RCC 7860 (cell line): ENCODE results near the gene DUSP16.

Experiments
- DNase-seq: peaks from one replicate; pipeline ENCODE4 v3.0.0-alpha.2; 2015; ENCODE audit warnings: low spot score
- FAIRE-seq: peaks from 2 replicates; lab custom pipeline; 2012; peaks lifted over from hg19 to GRCh38; lab: Jason Lieb, UNC

The DUSP16 gene

DNA sequence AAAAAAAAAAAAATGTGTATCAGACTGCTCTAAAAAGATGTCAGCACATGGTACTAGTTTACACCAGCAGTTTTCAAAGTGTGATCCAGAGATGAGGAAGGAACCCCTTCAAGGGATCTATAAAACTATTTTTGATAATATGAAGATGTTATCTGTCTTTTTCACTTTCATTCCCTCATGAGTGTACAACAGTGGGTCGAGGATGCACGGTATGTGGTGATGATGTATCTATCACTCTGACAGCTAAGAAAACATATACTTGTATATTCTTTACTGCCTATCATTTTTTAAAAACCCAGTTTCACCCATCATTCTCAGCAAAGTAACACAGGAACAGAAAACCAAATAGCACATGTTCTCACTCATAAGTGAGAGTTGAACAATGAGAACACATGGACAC, 12.4 kb downstream of the DUSP16 start:
- FAIRE-seq (no peak), DNase-seq (no peak)

DNA sequence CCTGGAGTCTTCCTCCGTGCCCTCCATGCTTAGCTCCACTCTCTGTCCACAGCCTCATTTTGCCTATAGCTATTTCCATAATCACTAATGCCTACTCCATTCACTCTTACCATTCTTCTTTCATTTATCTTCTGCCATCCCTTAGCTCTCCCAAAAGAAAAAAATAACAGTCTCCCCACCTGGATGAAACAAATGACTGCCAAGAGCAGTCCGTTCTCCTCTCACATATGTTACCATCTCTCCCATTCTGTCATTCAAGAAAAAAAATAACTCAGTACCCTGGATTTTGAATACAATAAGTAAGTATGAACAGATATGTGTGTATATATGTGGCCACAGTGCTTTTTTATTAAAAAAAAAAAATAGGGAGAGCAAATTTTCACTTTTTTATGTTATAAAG, 13.2 kb downstream of the DUSP16 start:
- DNase-seq, result no peak
- FAIRE-seq, result no peak

- FAIRE-seq, result no peak
- DNase-seq, result no peak
Observed at GRCh38 chr12:12548713-12549112, 13.9 kb downstream of the DUSP16 start.

DNA sequence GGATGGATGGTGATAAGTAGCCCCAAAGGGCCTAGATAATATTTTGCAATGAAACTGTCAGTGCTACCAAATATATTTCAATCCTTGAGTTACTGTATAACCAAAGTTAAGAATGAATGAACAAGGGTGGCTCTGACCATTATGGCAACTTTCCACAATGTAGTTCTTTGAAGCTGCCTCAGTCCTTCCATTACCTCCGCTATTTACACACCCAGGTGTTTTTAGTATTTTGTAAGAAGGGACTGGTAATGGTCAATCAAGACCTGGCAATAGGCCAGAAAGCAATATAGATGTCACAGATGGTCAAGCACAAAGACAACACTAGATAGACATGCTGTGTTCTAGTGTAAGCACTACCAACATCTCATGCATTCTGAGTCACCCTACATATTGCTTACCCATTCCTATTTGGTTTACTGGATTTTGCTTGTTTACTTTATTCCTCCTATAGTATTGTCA, 16.3 kb downstream of the DUSP16 start:
- DNase-seq (no peak), FAIRE-seq (no peak)

GRCh38 chr12:12543959-12544358, 18.7 kb downstream of the DUSP16 start:
- FAIRE-seq, result no peak
- no peak for DNase-seq

GRCh38 chr12:12542964-12543363, 19.7 kb downstream of the DUSP16 start:
- DNase-seq (no peak), FAIRE-seq (no peak)

- FAIRE-seq (no peak), DNase-seq (no peak)
Observed at GRCh38 chr12:12542286-12542685, 20.4 kb downstream of the DUSP16 start.

GRCh38 chr12:12541782-12542181, 20.9 kb downstream of the DUSP16 start:
- FAIRE-seq (no peak), DNase-seq (no peak)

DNA sequence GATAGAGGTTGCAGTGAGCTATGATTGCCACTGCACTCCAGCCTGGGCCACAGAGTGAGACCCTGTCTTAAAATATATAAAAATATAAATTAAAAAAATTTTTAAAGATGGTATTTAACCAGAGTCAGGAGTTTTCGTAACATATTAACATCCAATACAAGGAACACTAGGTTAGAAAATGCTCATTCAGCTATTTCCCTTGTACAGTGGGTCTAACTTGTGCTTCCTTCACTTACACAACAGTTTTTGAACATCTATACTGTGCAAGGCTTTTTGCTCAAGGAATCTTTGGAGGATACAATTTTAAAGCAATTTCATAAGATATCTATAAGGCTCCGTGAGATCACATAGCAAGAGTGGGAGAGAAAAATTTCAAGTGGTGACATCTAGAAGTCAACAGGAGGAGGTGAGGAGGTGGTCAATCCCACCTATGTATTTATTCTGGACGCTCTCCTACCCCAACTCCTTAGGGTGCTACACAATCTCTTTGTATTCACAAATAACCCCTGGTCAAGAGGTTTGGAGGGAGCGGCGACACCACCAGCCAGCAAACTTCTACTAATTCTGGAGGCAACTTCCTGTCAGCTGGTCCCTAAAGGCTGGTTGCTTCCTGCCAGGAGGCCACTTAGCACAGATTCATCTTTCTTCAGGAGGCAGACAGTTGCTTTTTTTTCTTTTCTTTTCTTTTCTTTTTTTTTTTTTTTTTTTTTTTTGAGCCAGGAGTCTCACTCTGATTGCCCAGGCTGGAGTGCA, 22.2 kb downstream of the DUSP16 start:
- FAIRE-seq, result no peak
- DNase-seq, result no peak

DNA sequence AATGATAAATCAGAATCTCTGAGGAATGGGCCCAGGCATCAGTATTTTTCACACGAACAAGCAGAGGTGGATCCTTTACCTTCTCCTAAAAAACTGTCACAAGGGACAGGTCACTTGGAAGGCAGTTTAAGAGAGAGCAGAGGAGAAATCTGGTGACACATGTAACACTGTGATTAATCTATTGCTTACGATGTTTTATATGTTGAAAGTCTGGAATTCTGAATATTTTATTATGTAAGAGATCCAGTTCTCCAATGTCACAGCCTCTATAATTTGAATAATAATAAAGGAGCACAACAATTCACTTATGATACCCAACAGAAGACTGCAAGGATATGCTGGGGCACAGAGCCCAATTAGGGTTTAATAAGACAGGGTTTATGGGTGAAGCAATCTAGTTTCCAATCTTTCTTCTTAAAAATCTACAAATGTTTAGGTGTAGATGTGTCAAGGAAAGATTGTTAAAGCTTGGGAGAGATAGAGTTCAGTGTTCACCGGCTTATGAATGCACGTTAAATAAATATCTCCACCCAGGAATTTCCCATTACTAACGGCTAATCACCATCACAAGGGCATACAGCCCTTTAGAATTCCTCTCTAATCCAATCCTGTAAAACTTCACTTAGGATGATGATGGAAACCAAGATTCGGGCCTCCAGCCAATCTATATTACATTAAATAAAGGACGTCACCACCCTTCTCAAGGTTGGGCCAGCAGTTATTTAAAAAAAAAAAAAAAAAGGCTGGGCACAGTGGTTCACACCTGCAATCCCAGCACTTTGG, 23.4 kb downstream of the DUSP16 start:
- DNase-seq (no peak), FAIRE-seq (no peak)

DNA sequence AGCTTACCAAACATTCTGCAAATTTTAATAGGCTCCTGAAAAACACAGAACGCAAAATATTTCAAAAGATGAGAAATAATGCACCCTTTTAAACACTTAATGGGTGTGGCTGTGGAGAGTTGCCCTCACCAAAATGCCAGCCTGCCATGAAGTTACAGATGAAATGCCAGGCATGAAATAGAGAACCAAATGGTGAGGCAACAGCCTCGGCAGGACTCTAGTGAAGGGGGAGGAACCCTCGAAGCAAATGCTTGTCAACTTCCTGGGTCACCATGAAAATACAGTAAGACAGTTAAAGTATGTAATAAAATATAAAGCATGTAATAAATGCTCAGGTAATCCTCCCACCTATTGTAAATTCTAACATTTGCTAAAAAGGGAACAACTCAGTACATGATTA, 24.1 kb downstream of the DUSP16 start:
- no peak for FAIRE-seq

DNA sequence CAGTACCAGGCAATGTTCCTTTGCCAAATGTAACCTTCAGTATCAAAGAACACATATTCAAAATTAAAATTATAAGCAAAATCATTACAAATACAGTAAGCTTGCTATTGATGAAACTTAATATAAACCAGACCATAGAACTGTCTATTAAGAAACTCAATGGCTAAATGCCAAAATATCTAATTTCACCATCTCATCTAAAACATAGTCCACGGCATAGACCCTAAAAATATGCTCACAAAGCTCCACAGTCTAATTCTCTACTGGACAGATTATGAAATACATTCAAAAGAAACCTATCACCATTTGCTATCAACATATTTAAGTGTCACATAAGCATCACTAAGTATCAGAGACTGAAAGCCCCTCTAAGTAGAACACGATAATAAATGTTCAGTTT, 25.2 kb downstream of the DUSP16 start:
- FAIRE-seq (no peak), DNase-seq (no peak)

More for the DNA sequence above, 24.1 kb downstream of the DUSP16 start:
- no peak for DNase-seq

- DNase-seq (no peak), FAIRE-seq (no peak)
Observed at GRCh38 chr12:12534975-12535374, 27.7 kb downstream of the DUSP16 start.

DNA sequence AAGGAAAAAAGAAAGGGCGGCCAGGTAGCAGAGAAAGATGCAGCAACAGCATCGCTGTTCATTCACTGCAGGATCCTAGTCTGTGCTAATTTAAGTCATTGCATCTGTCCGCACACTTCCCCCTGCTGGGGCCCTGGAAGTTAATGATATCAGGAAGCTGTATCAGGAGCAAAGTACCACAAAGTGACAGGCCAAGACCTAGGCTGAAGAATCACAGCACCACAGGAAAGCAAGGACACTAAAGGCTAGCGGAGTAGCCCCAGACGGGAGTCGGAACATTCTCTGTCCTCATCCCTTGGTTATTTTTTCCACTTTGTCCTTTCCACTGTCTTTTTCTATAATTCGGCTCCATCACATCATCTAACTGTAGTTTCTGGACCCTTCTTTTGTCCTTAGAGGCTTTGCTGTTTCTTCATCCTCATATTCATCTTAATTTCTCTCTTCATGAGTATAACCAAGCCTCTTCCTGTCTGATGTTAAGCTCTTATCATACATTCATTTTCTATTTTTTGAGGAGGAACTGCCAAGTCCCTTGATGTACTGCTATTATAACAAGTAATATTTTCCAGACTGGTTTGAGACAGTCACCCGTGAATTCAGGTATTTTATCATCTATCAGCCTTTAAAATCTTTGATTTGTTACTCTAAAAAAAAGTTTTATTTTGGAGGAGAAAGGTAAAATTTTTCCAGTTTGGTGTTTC, 28.3 kb downstream of the DUSP16 start:
- no peak for DNase-seq
- FAIRE-seq, result no peak

DNA sequence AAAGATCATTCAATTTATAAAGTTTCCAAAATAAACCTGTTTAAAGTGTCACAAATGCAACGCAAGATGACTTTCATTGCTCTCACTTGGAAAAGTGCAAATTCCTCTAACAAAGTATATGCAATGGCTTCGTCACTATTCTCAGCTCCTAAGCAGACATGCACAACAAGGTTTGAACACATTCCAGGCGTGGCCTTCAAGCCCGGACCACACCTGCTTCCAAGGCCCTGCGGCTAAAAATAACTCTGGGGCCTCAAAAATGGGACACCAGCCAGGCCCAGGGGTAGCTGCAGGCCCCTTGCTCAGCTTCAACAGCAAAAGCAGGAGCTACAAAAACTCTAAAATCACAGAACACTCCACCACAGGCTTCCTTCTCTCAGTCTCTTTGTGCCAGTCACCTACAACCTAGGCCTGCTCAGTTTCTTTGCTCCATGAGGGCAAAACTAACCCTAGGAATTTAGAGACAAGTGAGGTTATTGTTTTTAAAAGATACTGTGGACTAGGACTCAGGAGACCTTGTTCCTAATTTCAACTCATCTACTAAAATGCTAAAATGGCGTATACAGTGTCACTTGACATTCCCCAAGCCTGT, 29.3 kb downstream of the DUSP16 start:
- no peak for FAIRE-seq
- no peak for DNase-seq

GRCh38 chr12:12531194-12531593, 31.5 kb downstream of the DUSP16 start:
- DNase-seq (no peak), FAIRE-seq (no peak)

- no peak for DNase-seq
- no peak for FAIRE-seq
Observed at GRCh38 chr12:12529783-12530421, 32.8 kb downstream of the DUSP16 start.

DNA sequence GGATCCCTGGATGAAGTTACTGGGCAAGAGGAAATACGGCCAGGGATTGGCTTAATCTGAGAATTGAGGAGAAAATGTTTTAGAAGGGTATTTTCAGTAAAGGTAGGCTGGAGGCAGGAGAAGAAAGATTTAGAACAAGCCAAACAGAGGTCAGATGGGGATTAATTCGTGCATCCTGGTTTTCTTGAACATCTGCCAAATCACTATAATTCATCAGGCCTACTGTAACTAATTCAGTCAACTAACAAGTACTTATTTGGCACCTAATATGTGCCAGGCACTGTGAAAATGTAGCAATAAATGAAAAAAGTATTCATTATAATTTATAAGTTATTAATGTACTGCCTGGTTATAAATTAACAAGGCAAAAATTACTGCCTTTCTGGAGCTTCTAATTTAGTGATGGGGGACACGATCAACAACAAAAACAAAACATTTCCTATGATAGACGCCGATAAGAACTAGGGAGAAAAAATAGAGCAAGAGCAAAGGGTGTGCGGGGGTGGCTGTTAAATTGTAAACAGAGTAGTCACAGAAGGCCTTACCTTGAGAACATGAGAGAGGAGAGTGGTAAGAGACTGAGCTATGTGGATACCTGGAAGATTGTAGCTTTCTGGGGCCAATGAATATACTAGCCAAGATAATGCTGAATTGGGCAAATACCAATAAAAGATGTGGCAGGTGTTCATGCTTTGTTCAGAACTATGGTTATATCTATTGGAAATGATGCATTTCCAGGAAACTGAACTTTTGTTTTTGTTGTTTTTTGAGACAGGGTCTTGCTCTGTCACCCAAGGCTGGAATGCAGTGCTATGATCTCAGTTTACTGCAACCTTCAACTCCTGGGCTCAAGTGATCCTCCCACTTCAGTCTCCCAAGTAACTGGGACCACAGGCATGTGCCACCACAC, 34.0 kb downstream of the DUSP16 start:
- no peak for FAIRE-seq
- no peak for DNase-seq

DNA sequence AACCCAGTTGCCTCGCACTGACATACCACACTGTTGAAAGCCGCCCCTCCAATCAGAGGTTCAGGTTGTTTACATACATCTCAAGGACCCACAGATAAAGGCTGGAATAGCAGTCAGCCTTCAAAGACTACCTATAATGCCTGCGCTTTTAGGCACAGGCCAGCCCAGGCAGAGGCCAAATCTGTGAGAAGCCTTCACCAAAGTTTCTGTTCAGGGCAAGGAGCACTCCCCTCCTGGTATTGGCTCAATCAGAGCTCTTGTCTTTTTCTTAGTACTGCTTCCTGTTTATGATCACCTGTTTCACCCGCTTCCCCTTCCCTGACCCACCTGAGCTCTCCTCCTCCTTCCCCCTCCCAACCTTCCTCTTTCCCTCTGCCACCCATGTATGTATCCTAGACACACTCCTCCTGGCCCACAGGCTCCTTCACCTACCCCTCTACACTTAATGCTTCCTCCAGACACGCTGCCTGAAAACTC, 34.8 kb downstream of the DUSP16 start:
- FAIRE-seq, result no peak
- DNase-seq, result no peak

- DNase-seq (no peak), FAIRE-seq (no peak)
Observed at GRCh38 chr12:12524128-12524527, 38.5 kb downstream of the DUSP16 start.
